Peyer's patch (tissue), 4 donors: ENCODE measurements around the gene NCAPD3.

Experiments used
- POLR2A ChIP-seq, 2 donors: fragments of 450-650 bp; IDR thresholded peaks; one replicate each; pipeline ENCODE4 v1.5.1; 2017; ENCODE audit warnings: antibody characterized with exemption in 2 of 2, mild to moderate bottlenecking in 2 of 2, moderate library complexity in 2 of 2
- TF ChIP-seq, protein P1 (sequence below), 6 experiments: fragments of 450-650 bp in 4 of 6; fragments of 200-600 bp in 2 of 6; sonication (generic) in 1 of 6; IDR thresholded peaks; one replicate each; pipeline ENCODE4 v1.5.1; 2017 to 2019; ENCODE audit warnings: antibody characterized with exemption in 6 of 6, mild to moderate bottlenecking in 3 of 6, moderate library complexity in 1 of 6

DNA sequence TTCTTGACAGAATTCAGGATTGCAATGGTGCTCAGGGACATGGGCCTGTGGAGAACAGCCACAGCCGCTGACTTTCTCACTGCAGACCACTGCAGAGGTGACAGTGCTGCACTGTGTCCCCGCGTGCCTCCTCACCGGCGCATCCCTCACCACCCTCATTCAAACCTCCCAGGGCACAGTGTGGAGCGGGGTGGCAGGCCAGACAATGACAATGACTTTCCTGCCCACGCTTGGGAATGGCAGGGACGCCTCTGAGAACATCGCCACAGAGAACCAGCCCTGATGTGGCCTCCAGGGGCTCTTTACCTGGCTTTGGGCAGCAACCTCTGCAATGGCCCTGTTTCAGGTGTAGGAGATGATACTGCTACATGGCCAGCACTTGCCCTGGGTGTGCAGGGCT lies 65.7 kb downstream of the NCAPD3 start:
- TF ChIP-seq, protein P1, sequence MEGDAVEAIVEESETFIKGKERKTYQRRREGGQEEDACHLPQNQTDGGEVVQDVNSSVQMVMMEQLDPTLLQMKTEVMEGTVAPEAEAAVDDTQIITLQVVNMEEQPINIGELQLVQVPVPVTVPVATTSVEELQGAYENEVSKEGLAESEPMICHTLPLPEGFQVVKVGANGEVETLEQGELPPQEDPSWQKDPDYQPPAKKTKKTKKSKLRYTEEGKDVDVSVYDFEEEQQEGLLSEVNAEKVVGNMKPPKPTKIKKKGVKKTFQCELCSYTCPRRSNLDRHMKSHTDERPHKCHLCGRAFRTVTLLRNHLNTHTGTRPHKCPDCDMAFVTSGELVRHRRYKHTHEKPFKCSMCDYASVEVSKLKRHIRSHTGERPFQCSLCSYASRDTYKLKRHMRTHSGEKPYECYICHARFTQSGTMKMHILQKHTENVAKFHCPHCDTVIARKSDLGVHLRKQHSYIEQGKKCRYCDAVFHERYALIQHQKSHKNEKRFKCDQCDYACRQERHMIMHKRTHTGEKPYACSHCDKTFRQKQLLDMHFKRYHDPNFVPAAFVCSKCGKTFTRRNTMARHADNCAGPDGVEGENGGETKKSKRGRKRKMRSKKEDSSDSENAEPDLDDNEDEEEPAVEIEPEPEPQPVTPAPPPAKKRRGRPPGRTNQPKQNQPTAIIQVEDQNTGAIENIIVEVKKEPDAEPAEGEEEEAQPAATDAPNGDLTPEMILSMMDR (IDR thresholded peaks at IDR 0.05): no peak
- no peak for TF ChIP-seq POLR2A (IDR thresholded peaks at IDR 0.05)
